Ascending aorta (tissue), 2 donors: ENCODE measurements around the gene HIVEP3. TPM values are rescaled to one million over a fixed set of nuclear protein-coding genes. Genes with fewer than 3 reads are reported as not detected.

Experiments
- DNase-seq, 2 donors: peaks; one replicate each; pipeline ENCODE4 v3.0.0-alpha.2; 2019; ENCODE audit warnings: low spot score in 2 of 2
- H3K27ac ChIP-seq, 2 donors: fragments of 200-600 bp; sonication (generic); one replicate each; pipeline ENCODE4 v1.5.1; 2016 to 2017; ENCODE audit warnings: mild to moderate bottlenecking in 1 of 2
- H3K27me3 ChIP-seq: fragments of 200-600 bp; sonication (generic); one replicate; pipeline ENCODE4 v1.5.1; 2017
- H3K36me3 ChIP-seq, 2 donors: fragments of 200-600 bp; sonication (generic); one replicate each; pipeline ENCODE4 v1.5.1; 2016
- H3K4me1 ChIP-seq, 2 donors: fragments of 200-600 bp; sonication (generic); one replicate each; pipeline ENCODE4 v1.5.1; 2016 to 2017; ENCODE audit warnings: mild to moderate bottlenecking in 1 of 2
- H3K4me3 ChIP-seq, 2 donors: fragments of 200-600 bp; sonication (generic); one replicate each; pipeline ENCODE4 v1.5.1; 2016 to 2017; ENCODE audit warnings: mild to moderate bottlenecking in 1 of 2
- H3K9me3 ChIP-seq, 2 donors: fragments of 200-600 bp; sonication (generic); one replicate each; pipeline ENCODE4 v1.5.1; 2016
- CTCF ChIP-seq, 3 experiments: fragments of 200-600 bp in 2 of 3; fragments of 450-650 bp in 1 of 3; sonication (generic) in 2 of 3; IDR thresholded peaks; one replicate each; pipeline ENCODE4 v1.5.1; 2016 to 2019; ENCODE audit warnings: antibody characterized with exemption in 3 of 3, mild to moderate bottlenecking in 1 of 3, moderate library complexity in 1 of 3
- intact Hi-C: fragments of 100-400 bp; cut with DNase I; formaldehyde crosslinking; loops from one replicate; pipeline ENCODE4 v1.15.1; 2023
- total RNA-seq: library from RNA; depleted of rRNA; stranded (reverse); fragments of >200 nt; gene quantifications from one replicate; pipeline ENCODE4 v1.1.0, GENCODE V29; 2016

The HIVEP3 gene
- total RNA-seq, 1 donor from 2014 or later: 0.32 TPM

DNA sequence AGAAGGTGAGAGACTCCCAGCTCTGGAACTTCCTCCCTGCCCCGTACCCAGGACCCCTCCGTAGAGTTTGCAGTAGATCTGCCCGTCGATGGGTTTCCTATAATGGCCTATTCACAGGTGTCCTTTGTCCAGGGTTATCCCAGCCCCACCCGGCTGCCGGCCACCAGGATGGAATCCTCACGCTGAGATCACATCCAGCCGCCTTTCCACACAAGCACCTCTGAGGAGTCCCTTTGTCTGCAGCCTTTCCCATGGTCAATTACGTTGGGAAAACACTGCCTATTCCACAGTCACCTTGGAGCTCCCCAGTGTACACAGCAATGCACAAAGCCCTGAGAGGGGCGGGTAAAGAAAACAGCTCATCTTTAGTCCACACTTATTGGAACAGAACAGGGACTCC is 244.2 kb downstream of the HIVEP3 start:
- no peak overlapping the region for H3K27ac ChIP-seq
- no peaks in the 10 kb centered on the region for H3K4me1 ChIP-seq
- no peaks in the 10 kb centered on the region for H3K9me3 ChIP-seq
- no peaks in the 10 kb centered on the region for H3K36me3 ChIP-seq
- intact Hi-C loops: no loop called here
- DNase-seq: no peak
- no peak for TF ChIP-seq CTCF (IDR thresholded peaks at IDR 0.05)
- no peak overlapping the region for H3K4me3 ChIP-seq
- H3K27me3 ChIP-seq: no peaks in the 10 kb centered on the region

- TF ChIP-seq CTCF (IDR thresholded peaks at IDR 0.05): no peak
- no peaks in the 10 kb centered on the region for H3K36me3 ChIP-seq
- no peaks in the 10 kb centered on the region for H3K4me1 ChIP-seq
- H3K4me3 ChIP-seq: no peak overlapping the region
- H3K27ac ChIP-seq: no peak overlapping the region
- intact Hi-C loops: no loop called here
- no peak for DNase-seq
- no peaks in the 10 kb centered on the region for H3K27me3 ChIP-seq
- H3K9me3 ChIP-seq: no peaks in the 10 kb centered on the region
Measured at GRCh38 chr1:41673806-41674205, 244.9 kb downstream of the HIVEP3 start.

DNA sequence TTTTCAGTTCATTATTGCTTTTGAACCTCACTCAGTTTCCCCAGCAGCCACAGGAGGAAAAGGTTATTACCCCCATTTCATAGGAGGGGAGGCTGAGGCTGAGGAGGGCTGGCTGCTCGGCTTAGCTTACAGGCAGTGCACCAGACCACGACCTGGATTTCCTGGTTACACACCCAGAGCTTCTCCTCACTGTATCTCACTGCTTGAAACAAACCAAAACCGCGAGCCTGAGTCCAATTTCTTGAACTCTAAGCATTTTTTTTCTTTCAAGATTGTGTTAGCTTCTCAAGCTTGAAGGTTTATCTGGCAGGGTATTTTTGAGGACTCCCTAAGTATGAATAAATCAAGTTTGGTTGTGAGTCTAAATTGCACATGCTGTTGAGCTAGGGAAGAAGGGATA is 245.3 kb downstream of the HIVEP3 start:
- TF ChIP-seq CTCF (IDR thresholded peaks at IDR 0.05): no peak
- intact Hi-C loops: no loop called here

GRCh38 chr1:41672641-41673361 is 245.9 kb downstream of the HIVEP3 start:
- no peaks in the 10 kb centered on the region for H3K36me3 ChIP-seq
- H3K4me1 ChIP-seq: no peaks in the 10 kb centered on the region
- no peaks in the 10 kb centered on the region for H3K27me3 ChIP-seq
- no peak for DNase-seq
- TF ChIP-seq CTCF (IDR thresholded peaks at IDR 0.05): no peak
- H3K27ac ChIP-seq: no peak overlapping the region
- no peak overlapping the region for H3K4me3 ChIP-seq
- intact Hi-C loops: no loop called here
- H3K9me3 ChIP-seq: no peaks in the 10 kb centered on the region

More for the DNA sequence above, 245.3 kb downstream of the HIVEP3 start:
- Histone ChIP-seq H3K27me3 (no peaks in the 10 kb centered on the region), H3K36me3 (no peaks in the 10 kb centered on the region), H3K4me1 (no peaks in the 10 kb centered on the region), H3K27ac (no peak overlapping the region), H3K4me3 (no peak overlapping the region), H3K9me3 (no peaks in the 10 kb centered on the region)
- DNase-seq: no peak

- DNase-seq: no peak
- Histone ChIP-seq H3K9me3 (no peaks in the 10 kb centered on the region), H3K27me3 (no peaks in the 10 kb centered on the region), H3K4me3 (no peak overlapping the region), H3K4me1 (no peaks in the 10 kb centered on the region), H3K36me3 (no peaks in the 10 kb centered on the region), H3K27ac (no peak overlapping the region)
- intact Hi-C loops: no loop called here
- no peak for TF ChIP-seq CTCF (IDR thresholded peaks at IDR 0.05)
Measured at GRCh38 chr1:41672173-41672572, 246.5 kb downstream of the HIVEP3 start.
